GM12873 (cell line): ENCODE results near the gene DUSP9.

Experiments used
- TF ChIP-seq, protein P1 (sequence below): IDR thresholded peaks from 2 replicates; pipeline ENCODE4 v1.5.1; 2012; ENCODE audit warnings: low read depth, mild to moderate bottlenecking, moderate library complexity, low read length, control low read depth; ENCODE audit not compliant: insufficient read depth; ENCODE audit errors: missing control alignments

DUSP9 gene

DNA sequence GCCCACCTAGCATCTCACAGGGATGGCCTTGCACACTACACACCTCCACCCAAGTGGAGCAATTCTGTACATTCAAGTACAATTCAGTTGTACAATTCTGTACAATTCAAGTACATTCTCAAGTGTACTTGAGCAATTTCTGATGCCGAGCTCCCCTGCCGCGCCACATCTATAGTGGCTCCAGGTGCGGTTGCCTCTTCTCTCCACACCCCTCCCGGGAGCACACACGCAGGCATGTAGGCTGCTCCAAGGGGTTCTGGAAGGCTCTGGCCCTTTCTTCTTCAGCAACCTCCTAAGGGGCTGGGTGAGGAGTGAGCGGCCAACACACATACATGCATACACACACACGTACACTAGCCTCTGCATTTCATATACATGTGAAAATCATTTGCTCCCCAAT lies 18.9 kb upstream of the DUSP9 start:
- TF ChIP-seq, protein P1, sequence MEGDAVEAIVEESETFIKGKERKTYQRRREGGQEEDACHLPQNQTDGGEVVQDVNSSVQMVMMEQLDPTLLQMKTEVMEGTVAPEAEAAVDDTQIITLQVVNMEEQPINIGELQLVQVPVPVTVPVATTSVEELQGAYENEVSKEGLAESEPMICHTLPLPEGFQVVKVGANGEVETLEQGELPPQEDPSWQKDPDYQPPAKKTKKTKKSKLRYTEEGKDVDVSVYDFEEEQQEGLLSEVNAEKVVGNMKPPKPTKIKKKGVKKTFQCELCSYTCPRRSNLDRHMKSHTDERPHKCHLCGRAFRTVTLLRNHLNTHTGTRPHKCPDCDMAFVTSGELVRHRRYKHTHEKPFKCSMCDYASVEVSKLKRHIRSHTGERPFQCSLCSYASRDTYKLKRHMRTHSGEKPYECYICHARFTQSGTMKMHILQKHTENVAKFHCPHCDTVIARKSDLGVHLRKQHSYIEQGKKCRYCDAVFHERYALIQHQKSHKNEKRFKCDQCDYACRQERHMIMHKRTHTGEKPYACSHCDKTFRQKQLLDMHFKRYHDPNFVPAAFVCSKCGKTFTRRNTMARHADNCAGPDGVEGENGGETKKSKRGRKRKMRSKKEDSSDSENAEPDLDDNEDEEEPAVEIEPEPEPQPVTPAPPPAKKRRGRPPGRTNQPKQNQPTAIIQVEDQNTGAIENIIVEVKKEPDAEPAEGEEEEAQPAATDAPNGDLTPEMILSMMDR = no peak

DNA sequence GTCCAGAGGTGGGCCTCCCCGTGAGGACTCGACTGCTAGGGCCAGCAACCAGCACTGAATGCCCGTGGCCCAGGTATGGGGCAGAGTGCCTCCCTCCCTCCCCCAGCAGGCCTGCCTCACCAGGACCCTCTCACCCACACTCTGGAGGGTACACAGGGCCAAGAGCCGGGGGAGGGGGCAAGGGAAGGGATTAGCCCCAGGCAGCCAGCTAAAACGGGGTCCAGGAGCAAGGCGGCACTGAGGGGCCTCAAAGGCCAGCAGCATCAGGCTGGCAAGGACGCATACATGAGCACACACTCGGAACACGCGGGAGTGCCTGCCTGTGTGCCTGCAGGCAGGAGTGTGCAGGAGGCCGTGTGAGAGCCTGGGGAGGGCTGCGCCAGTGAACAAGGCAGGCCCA lies 18.3 kb upstream of the DUSP9 start:
- TF ChIP-seq, protein P1 = no peak

DNA sequence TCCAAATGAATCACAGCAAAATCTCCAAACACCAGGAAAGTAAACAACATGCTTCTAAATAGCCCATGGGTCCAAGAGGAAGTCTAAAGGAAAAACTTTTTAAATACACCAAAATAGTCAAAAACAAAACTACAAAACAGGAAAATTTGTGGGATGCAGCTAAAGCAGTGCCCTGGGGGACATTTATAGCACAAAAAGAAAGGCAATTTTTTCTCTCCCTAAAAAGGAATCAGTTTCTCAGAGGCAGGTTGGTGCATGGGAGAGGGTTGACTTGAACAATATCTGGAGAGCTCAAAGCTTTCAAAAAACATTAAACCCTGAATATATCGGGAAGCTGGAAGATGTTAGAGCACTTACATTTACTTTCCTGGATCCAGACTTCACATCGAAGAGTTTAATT lies 15.7 kb upstream of the DUSP9 start:
- TF ChIP-seq, protein P1 = no peak

DNA sequence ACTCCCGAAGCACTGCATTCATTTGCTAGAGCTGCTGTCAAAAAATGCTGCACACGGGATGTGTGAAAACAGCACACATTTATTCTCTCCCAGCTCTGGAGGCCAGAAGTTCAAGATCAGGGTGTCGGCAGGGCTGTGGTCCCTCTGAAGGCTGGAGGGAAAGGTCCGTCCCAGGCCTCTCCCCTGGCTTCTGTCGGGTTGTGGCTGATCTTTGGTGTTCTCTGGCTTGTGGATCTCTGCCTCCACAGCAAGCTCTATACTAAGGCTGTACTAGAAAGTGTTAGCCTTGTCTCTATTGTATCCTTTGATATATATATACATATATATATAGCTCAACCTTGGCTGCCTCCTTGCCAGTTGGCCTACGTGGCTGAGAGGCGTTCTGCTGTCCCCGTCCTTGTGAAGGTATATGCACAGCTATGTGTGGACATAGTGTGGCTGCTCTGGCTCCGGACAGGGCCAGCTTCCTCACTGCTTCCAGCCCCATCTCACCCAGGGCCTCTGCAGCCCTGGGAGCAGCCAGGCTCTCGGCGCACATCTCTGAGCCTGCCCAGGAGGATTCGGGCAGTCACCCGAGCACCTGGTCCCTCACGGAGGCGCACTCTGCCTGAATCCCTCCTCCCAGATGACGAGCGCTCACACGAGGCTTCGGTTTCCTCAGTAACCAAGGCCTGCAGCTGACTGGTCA lies 15.0 kb upstream of the DUSP9 start:
- TF ChIP-seq, protein P1 = no peak

DNA sequence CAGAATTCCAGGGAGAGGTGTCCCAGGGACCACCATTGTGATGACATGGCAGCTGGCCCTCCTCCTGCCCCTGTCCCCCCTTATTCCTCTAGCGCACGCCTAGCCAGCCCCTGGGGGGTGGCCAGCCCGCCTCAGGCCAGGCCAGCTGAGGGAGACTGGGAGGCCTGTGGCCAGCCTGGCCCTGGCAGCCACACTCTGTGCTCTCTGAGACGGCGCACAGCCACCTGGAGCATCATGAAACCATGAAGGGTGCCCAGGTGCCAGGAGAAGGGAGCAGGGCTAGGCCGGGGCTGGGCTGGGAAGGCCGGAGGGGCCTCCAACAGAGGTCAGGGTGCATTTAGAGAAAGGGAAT lies 14.4 kb upstream of the DUSP9 start:
- TF ChIP-seq, protein P1 = no peak

DNA sequence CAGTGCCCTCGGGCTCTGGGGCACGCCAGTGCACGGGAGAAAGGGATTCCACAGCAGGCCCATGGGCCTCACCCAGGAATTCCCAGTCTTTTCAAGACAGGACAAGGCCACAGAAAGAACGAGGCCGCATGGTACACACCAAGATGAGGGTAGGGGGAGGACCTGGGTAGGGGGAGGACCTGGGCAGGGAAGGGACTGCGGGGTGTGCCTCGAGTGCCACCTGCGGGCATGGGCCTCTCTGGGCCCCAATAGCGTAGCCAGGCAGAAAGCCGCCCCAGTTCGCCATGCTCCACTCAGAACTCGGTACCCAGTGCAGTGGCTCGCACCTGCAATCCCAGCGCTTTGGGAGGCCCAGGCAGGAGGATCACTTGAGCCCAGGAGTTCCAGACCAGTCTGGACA lies 14.0 kb upstream of the DUSP9 start:
- TF ChIP-seq, protein P1 = no peak

DNA sequence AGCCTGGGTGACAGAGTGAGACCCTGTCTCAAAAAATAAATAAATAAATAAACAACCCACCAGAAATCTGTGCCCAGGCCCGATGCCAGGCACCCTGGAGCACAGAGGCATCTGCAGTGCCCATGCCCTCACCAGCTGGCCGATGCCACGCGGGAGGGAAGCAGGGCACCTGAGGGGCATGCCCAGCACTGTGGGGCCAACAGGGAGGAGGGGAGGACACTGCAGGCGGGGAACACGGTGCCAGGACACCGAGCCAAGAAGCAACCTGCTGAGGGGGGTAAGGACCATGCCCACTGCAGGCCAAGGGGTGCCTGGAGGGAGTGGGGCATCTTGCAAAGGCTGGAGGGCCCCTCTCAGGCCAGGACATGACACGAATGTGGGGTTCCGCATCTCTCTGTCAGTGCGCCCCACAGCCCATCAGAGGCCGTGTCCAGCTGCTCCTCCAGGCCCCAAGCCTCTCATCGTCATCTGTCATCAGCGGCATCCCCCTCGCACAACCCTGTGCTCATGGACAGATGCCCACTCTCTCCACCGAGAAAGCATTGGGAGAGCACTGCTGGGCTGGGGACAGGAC lies 13.3 kb upstream of the DUSP9 start:
- TF ChIP-seq, protein P1 = no peak
